GM04503 (cell line): ENCODE measurements around the gene STXBP1.
"Not testable (repeated sequence)": the region's sequence is repeated elsewhere in the genome, so short reads cannot be mapped to it uniquely, and the experiment has no call there.

Experiments used
- DNase-seq: peaks from one replicate; pipeline ENCODE4 v3.0.0-alpha.2; 2012; ENCODE audit warnings: low read depth

Gene STXBP1

DNA sequence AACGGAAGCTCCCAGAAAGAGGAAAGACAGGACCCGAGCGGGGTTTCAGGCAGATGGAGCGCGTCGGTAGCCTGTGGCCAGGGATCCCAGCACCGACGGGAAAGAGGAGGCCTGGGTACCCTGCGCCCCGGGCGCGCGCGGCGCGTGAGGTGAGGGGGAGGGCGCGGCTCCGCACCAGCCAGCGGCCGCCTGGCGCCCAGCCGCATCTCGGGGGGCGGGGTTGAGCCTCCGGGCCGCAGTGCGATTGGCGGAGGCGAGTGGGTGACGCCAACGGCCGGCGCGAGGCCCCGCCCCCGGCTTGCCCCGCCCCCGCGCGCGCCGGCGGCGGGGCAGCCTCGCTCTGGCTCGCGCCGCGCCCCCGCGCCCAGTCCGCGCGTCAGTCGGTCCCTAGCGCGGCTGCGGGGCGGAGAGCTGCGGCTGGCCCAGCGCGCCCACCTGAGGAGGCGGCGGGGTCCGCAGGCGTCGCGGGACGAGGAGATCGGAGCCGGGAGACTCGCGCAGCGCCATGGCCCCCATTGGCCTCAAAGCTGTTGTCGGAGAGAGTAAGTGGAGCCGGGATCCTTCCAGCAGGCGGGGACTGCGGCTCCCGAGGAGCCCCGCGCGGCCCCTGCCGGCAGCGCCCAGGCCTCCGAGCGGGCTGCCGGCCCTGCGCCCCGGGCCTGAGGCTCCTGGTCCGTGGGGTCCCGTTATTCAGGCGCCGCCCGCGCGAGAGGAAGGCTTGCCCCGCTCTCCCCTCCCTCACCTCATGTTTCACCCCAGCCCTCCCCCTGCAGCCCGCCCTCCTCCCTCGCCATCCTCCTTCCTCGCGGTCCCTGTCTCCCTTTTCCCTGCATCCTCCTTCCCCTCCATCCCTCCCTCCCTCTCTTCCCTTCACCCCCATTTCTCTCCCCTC lies at the start of gene STXBP1:
Gene STXBP1, plus strand, starts transcription at position 379 of the 892 bp plus-strand sequence. Its CDS starts 127 bp downstream, at position 506.
- no peak for DNase-seq

DNA sequence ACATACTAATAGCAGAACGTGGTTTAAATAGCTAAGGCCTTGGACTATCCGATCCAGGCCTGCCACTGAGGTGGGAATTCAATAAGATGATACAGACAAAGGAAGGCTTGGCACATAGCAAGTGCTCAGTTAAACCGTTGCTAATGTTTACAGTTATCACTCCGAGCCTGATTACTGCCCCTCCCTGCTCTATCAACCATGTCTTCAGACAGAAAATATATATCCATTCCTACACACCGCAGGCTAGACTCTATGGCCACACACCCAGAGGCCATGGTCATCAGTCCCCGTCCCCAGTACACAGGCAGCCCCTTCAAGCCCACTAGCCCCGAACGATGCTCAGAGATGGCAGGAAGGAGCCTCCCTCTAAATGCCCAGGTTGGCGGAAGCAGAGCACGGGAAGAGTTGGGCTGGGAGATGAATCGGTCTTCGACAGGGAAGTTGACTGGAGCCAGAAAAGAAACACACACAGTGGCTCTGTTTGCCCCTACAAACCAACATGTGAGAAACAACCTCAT lies 49.7 kb upstream of the STXBP1 start:
- DNase-seq, result no peak

DNA sequence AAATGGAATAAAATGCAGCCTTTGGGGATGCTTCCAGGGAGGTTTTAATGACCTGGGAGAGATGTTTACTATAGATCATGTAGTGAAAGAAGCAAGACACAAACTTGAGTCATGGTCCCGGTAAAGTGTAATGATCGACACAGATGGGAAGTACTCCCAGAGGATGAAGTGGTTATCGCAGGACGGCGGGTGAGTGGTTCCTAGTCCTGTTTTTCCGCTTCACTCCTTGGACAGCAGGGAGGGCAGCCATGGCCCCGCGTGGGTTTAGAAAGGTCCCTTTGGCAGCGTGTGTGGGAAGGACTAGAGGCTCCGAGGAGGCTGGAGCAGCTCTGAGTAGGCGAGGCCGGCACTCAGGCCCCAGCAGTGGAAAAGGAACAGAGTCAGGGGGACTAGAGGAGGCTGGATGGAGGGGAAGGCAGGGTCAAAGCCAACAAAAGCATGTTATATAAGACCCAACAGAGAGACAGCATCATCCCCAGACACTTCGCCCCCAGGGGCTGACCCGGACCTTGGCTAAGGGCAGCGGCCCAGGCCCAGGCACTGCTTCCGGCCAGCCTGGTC lies 49.2 kb upstream of the STXBP1 start:
- DNase-seq, result no peak

DNA sequence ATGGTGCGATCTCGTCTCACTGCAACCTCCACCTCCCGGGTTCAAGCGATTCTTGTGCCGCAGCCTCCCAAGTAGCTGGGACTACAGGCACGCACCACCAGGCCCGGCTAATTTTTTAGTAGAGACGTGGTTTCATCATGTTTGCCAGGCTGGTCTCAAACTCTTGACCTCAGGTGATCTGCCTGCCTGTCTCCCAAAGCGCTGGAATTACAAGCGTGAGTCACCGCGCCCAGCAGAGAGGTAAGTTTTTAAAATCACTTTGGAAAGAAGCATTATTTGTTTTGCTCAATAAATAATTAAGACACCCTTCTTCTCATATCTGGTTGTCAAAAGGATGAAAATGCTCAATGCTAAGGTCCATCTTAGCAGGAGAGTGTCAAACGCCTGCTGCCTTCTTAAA lies 48.5 kb upstream of the STXBP1 start:
- DNase-seq, result no peak

DNA sequence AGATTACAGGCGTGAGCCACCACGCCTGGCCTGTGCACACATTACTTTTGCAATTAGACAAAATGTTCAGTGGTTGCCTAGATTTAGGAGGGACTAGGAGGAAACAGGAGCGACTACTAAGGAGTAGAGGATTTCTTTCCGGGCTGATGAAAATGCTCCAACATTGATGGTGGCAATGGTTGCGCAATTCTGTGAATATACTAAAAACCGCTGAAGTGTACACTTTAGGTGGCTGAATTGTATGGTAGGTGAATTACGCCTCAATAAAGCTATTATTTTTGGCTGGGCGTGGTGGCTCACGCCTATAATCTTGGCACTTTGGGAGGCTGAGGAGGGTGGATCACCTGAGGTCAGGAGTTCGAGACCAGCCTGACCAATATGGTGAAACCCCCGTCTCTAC lies 46.8 kb upstream of the STXBP1 start:
- no peak for DNase-seq

DNA sequence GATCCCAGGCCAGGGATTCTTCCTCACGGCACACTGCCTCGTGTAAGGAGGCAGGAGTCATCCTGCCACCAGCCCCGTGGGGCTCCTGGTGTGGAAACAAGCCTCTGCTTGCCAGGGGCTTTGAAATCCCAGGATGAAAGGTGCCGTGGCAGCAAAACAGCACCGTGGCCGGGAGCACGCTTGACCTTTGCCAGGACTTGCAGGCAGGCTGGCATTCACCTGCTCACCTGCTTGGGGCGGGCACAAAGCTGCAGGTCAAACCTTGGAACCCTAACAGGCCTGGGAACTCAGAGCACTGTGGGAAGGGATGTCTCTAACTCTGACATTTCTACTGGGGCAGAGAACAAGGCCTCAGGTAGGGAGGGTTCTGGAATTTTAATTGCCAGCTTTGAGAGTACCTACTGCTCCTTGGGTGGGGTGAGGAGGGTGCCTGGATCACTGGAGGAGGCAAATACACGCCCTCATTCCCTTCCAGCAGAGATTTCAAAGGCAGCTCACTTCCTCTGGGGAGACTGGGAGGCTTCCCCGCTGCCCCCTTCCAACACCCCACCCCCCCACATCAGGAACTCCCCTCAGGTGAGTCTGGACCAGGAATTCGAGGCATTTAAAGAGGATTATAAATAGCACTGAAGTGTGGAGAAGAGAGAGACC lies 45.6 kb upstream of the STXBP1 start:
- no peak for DNase-seq

DNA sequence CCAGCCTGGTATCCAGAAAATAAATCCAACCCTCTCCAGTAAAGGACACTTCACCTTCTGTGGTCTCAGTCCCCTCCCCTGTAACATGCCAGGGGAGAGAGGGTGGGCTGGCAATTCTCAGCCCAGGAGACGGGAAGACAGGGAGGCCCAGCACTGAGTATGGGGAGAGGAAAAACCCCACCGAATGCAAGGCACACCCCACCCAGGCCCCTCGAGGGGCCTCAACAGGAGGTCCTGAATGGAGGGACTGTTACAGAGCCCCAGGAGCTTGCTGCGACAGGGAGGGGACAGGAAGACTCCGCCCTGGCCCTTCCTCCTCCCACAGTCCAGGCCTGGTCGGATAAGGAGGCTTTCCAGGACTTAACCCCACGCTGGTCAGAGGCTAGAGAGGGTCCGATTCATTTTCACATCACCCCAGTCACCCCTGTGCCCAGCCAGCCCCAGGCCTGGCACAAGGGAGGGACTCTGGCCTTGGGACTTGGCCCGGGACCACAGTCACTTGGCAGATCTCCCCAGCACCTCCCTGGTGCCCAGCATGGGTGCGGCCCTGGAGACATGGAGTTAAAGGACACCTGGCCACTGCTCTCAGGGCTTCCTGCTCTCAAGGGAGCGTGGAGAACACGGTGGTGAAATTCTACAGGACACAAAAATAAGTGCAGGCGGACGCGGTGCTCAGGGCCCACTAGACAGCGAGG lies 44.9 kb upstream of the STXBP1 start:
- DNase-seq, result no peak

DNA sequence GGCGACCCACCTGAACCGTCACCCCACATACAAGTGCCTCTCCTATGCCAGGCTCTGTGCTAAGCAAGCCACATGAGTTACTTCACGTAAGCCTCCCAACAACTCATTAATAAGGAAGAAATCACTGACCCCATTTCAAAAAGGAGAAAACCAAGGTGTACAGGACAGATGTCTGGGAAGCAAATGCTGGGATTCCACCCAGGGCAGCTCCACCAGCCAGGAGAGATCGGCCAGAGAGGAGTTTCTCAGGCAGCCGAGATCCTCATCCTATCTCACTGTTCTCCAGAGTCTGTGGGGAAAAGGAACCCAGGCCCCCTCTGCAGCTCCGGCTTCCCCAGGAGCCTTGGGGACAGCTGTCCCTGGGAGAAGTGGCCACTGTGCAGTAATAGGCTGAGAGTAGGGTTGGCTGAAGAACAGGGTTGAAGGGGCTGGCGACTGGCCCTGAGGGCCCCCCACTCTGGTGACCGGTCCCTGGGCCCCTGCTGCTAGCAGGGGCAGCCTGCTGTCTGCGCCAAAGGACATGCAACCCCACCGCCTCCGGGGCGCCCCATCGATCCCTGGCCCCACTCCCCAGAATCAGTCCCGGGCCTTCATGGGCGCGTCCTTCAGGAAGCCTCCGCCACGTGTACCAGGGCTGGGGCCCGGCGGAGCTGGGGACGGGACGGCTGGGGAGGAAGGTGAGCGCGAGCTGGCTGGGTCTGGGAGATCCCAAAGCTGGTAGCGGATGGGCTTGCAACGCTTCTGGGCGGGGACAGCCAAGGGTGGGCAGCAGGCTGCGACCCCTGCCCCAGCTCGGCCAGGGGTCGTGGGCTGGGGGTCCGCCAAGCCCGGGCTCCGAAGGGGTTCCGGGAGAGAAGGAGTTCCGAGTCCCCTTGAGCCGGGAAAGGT lies 44.1 kb upstream of the STXBP1 start:
- no peak for DNase-seq

DNA sequence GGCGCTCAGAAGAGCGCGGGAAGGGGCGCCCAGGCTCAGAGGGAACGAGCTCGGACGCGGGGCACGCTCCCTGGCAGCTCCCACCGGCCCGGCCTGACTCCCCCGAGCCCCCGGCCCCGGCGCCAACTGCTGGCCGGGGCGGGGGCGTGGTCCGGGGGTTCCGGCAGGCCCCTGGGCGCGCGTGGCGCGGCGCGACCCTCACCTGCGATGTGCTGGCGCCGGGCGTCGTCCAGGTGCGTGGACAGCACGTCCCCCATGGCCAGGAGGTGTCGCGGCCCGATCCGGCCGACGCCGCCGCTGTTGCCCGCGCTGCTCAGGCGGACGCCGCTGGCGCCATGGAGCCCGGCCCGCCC lies 43.5 kb upstream of the STXBP1 start:
- DNase-seq, result no peak

DNA sequence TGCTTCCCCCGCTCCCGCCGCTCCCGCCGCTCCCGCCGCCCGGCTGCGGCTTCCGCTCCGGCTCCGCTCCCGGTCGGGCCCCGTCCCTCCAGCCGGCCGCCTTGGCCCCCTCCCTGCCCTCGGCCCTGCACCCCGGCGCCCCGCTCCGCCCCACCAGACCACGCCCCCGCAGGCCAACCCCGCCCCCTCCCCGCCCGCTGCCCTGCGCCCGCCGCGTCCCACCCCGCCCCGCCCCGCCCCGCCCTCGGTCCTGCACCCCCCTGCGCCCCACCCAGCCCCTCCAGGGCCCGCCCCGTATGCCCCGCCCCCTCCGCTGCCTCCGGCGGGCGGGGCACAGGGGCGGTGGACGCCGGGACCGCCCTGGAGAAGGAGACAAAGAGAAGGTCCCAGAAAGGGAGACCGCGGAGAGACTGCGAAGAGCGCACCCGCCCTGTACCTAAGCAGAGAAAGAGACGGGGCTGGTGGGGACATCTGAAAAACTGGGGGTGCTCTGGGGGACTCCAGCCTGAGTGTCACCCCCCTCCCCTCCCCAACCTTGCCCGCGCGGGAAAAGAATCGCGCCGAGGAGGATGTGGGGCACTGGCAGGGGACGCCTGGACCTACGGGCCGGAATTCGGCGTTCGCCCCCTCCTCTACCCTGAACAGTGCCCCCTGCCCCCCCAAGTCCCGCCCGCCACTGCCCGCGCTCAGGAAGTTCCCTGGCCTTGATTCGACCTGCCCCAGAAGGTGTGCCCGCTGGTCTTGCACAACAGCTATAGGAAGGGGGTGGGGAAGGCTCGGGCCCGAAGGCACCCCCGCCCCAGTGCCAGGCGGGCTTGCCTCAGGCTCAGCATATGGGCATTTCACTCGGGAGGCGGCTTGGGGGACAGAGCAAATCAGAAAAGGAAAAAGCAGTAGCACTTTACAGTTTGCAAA lies 42.8 kb upstream of the STXBP1 start:
- DNase-seq, result no peak

DNA sequence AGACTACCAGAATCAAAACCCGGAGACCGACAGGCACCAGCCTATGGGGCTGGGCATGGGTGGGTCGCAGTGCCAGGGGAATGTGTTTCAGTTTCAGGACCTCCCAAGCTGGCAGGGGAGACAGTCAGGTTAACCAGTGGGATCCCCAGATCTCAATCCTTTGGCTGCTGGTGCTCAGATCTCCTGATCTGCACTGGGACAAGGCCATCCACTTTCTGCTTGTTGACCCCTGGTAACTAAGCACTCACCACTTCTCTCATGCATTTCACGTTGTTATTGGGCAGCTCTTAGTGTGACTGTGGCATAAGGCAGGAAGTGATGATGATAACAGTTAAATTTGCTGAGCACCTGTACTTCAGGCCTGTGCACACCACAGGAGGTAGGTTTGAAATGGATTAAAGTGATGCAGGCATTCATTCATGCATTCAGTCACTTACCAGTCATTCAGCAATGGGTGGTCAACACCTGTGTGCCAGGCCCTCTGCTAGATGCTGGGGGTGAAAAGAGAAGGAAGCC lies 42.1 kb upstream of the STXBP1 start:
- no peak for DNase-seq

DNA sequence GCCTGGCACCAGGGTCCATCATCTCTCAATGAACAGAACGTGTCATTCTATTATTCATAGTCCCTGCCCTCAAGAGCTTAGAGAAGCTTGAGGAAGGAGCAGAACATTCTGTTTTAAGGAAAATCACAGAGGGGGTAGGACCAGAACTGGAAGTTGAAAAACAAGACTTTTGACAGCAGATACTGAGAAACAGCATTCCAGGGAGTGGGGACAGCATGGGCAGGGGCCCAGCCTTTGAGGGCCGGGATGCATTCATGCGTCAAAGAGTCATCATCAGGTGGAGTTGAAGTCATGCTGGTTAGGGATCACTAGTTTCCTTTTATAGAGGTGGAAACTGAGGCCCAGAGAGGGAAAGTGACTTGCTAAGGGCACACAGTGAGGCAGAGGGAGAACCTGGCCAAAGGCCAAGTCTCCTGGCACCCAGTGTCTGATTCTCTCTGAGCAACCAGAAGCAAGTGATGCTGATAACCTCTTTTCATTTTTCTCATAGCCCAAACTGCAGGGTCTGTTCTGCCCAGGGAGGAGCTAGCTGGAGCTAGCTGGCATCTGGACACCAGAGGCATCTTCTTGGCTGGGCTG lies 41.5 kb upstream of the STXBP1 start:
- no peak for DNase-seq

DNA sequence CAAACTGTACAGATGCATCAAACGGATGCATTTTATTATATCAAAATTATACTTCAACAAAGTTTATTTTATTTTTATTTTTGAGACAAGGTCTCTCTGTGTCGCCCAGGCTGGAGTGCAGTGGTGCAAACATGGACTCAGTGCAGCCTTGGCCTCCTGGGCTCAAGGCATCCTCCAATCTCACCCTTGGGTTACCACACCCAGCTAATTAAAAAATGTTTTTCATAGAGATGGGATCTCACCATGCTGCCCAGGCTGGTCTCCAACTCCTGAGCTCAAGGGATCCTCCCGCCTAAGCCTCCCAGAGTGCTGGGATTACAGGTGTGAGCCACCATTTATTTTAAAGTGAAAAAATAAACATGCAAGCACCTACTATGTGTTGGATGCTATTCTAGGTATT lies 40.1 kb upstream of the STXBP1 start:
- no peak for DNase-seq

DNA sequence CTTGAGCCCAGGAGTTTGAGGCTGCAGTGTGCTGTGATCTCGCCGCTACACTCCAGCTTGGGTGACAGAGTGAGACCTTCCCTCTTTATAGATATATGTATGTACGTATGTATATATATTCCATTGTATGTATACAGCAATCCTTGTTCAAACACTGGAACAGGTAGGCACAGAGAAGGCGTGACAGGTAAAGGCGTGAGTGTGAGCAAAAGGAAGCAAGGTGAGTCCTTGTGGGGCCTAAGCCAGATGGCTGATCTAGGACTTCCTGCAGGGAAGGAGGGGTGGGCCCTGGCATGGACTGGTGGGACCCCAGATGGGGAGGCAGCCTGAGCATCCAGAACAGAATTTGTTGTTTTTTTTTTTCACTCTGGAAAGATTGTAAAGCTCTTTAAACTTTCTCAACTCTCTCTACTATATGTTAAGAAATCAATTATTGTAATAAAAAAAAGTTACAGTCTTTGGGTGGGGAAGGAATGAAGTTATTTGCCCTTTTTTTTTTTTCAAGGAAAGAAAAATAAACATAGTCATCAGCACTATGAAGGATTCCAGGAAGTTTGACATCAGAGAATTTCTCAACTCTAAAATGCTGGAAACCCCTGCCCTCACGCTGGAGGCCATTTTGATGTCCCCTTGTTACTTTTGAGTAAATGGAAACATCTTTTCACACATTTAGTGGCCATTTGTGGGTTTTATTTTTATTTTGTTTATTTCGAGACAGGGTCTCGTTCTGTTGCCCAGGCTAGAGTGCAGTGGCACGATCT lies 38.9 kb upstream of the STXBP1 start:
- no peak for DNase-seq

DNA sequence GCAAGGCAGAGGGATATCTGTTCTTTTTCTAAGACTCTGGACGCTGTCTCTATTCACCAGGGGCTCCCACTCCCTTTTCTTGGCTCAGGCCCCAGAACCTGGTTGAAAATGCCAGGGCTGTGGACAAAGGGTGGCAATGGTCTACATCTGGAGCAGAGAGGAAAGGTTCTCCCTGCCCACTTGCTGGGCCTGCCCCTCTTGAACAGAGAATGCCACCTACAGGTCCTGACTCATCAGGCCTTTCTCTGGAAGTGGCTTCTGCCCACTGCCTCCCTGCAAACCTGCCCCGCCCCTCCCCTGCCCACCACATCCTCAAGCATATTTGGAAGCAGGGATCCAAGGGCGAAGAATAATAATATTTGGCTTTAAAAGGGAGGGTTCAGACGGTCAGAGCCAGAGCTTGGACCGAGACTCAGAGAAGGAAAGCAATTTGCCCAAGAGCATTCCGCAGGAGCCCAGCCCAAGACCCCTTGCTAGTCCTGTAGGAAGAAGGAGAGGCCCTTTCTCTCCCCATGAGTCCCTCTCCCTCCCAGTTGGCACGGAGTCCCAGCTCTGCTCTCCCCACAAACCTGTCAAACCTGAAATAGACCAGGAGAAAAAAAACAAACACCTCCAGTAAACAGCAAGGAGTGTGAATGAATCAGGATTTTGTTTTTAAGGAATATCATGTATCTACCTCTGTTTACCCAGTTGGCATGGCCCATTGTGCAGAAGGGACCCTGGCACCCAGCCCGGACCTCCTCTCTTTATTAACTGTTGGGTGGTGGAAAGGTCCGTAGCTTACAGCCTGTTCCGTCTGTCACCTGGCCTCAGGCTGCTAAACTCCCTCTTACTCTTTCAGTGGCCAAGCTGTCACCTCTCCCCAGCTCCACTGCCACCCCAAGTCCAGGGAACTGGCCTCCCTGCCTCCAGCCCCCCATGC lies 37.7 kb upstream of the STXBP1 start:
- DNase-seq, result no peak

DNA sequence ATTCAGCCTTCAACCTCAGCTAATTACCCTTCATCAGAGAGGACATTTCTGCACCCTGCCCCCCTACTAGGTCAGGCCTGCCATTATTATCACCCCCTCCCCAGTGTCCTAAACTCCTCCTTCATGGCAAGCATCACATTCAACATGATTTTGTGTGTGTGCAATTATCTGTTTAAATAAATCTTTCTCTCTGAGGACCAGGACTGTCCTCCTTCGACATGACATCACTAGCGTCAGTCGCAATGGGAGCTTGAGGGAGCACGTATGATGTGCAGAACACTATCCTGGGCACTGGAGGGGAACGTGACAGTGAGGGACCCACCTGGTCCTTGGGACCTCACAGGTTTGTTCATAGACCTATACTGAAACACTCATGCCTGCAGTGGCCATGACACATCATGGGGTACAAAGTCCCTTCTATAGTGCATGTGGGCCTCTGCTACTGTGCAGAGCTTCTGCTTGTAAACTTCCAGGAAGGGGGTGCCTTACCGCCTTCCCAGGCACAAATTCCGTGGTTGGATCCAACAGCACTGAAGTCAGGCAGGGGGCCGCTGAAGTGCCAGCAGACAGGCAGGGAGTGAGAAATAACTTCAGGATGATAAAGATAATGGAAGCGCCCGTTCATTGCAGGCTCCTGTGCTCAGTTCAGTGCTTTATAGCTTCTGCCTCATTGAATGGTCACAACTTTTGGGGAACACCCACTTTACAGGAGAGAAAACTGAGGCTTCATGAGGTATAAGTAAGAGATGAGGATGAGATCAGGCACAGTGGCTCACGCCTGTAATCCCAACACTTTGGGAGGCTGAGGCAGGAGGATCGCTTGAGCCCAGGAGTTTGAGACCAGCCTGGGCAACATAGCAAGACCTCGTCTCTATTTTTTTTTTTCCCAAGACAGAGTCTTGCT lies 36.0 kb upstream of the STXBP1 start:
- DNase-seq, result no peak

DNA sequence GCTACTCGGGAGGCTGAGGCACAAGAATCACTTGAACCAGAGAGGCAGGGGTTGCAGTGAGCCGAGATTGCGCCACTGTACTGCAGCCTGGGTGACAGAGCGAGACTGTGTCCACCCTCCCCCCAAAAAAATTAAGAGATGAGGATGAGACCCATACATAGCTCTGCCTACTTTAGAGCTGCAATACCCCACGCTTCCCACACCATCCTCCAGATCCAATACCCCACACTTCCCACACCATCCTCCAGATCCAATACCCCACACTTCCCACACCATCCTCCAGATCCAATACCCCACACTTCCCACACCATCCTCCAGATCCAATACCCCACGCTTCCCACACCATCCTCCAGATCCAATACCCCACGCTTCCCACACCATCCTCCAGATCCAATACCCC lies 34.9 kb upstream of the STXBP1 start:
- not testable (repeated sequence) for DNase-seq
